HL-60 (cell line): Measurements from ENCODE around the gene XIRP1.

Source experiments
- DNase-seq, 2 experiments: peaks; one replicate each; pipeline ENCODE4 v3.0.0-alpha.2; 2010 to 2020; ENCODE audit warnings: low read depth in 1 of 2, low spot score in 1 of 2
- H3K27ac ChIP-seq: fragments of 250-450 bp; sonication (Bioruptor Pico); replicated peaks from 2 replicates; pipeline ENCODE4 v1.5.1; 2020; ENCODE audit warnings: mild to moderate bottlenecking, moderate library complexity
- H3K27me3 ChIP-seq: fragments of 250-450 bp; sonication (Bioruptor Pico); 2 replicates; pipeline ENCODE4 v1.5.1; 2021; ENCODE audit warnings: mild to moderate bottlenecking, moderate library complexity; ENCODE audit not compliant: insufficient read depth, poor library complexity, severe bottlenecking
- H3K4me3 ChIP-seq: replicated peaks from 2 replicates; pipeline ENCODE4 v1.5.1; 2011; ENCODE audit warnings: mild to moderate bottlenecking, control low read depth, low read length; ENCODE audit not compliant: insufficient read depth
- GABPA ChIP-seq: IDR thresholded peaks from 2 replicates; pipeline ENCODE4 v1.6.1; 2012; ENCODE audit warnings: low read depth
- POLR2AphosphoS5 ChIP-seq: IDR thresholded peaks from 2 replicates; pipeline ENCODE4 v1.6.1; 2012; ENCODE audit warnings: low read depth
- REST ChIP-seq: IDR thresholded peaks from 2 replicates; pipeline ENCODE4 v1.6.1; 2012; ENCODE audit warnings: low read depth; ENCODE audit not compliant: insufficient replicate concordance
- SPI1 ChIP-seq: IDR thresholded peaks from 2 replicates; pipeline ENCODE4 v1.6.1; 2012; ENCODE audit warnings: low read depth, mild to moderate bottlenecking, borderline replicate concordance
- TF ChIP-seq, protein P1 (sequence below): IDR thresholded peaks from one replicate; pipeline ENCODE4 v1.5.1; 2011; ENCODE audit warnings: low read length, control low read depth, inconsistent platforms; ENCODE audit not compliant: insufficient read depth

The XIRP1 gene

GRCh38 chr3:39221141-39221530 lies 28.7 kb upstream of the XIRP1 start:
- Histone ChIP-seq H3K4me3 (no peak overlapping the region), H3K27me3 (no peaks in the 10 kb centered on the region), H3K27ac (no peak overlapping the region)
- no peak for DNase-seq
- TF ChIP-seq SPI1 (no peak), REST (no peak), POLR2AphosphoS5 (no peak), GABPA (no peak)
- TF ChIP-seq, protein P1, sequence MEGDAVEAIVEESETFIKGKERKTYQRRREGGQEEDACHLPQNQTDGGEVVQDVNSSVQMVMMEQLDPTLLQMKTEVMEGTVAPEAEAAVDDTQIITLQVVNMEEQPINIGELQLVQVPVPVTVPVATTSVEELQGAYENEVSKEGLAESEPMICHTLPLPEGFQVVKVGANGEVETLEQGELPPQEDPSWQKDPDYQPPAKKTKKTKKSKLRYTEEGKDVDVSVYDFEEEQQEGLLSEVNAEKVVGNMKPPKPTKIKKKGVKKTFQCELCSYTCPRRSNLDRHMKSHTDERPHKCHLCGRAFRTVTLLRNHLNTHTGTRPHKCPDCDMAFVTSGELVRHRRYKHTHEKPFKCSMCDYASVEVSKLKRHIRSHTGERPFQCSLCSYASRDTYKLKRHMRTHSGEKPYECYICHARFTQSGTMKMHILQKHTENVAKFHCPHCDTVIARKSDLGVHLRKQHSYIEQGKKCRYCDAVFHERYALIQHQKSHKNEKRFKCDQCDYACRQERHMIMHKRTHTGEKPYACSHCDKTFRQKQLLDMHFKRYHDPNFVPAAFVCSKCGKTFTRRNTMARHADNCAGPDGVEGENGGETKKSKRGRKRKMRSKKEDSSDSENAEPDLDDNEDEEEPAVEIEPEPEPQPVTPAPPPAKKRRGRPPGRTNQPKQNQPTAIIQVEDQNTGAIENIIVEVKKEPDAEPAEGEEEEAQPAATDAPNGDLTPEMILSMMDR, result no peak

DNA sequence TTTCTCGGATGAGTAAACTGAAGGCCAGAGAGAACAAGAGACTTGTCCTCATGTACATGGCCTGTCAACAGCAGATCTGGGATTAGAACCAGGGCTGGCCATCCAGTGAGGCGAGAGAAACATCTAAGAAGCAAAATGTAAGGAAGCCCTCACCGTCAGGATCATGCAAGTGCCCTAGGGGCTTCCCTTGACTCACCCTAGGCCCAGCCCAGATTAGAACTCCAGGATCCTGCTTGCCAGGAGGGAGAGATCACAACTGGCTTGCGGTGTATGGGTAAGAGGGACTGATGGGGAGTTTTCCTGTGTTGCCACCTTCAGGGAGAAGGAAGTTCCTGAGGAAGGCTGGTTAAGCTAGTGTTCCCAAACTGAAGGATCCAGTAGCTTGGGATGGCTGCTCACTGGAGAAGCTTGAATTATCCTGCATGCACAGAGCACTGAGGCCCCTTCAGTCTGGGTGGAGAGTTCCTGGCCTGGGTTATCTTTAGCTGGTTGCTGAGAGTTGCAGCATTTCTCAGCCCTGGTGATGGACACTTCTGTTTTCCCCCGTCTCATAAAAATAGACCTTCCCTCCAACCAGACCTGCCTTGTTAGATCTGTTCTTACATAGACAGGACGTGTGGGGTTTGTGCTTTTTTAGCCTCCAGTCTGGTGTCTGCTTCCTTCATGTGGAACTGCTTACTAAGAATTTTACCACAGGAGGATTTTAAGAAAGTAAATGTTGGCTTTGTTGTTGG lies 28.2 kb upstream of the XIRP1 start:
- DNase-seq, result no peak
- H3K27ac ChIP-seq, result no peak overlapping the region
- no peaks in the 10 kb centered on the region for H3K27me3 ChIP-seq
- TF ChIP-seq POLR2AphosphoS5, result no peak
- TF ChIP-seq, protein P1, result no peak
- TF ChIP-seq GABPA, result no peak
- no peak for TF ChIP-seq REST
- TF ChIP-seq SPI1, result no peak
- H3K4me3 ChIP-seq, result no peak overlapping the region

GRCh38 chr3:39219702-39220101 lies 27.3 kb upstream of the XIRP1 start:
- no peak for DNase-seq
- TF ChIP-seq REST (no peak), SPI1 (no peak), POLR2AphosphoS5 (no peak)
- H3K4me3 ChIP-seq, result no peak overlapping the region
- no peak overlapping the region for H3K27ac ChIP-seq
- H3K27me3 ChIP-seq, result no peaks in the 10 kb centered on the region
